H1 (cell line): ENCODE results near the gene PGAP3. TPM values are rescaled to one million over a fixed set of nuclear protein-coding genes. Genes with fewer than 3 reads are reported as not detected.

Source experiments
- CTCF ChIA-PET: fragments of 300-600 bp; sonication (Branson Sonifier 250); formaldehyde crosslinking; loops from one replicate; lab custom pipeline; 2021; ENCODE audit not compliant: partially characterized antibody; lab: Charles Lee
- POLR2A ChIA-PET: fragments of 300-600 bp; sonication (Branson Sonifier 250); formaldehyde crosslinking; loops from one replicate; lab custom pipeline; 2021; ENCODE audit warnings: inconsistent platforms; ENCODE audit not compliant: partially characterized antibody; lab: Charles Lee
- DNase-seq, 2 experiments: peaks; one replicate each; pipeline versions ENCODE4 v3.0.0 to v3.0.0-alpha.2; 2010 to 2022; ENCODE audit warnings: low spot score in 2 of 2, low read depth in 1 of 2, mixed read lengths in 1 of 2
- FAIRE-seq: peaks from 2 replicates; lab custom pipeline; 2011; peaks lifted over from hg19 to GRCh38; lab: Jason Lieb, UNC
- H2AFZ ChIP-seq: 2 replicates; pipeline ENCODE4 v1.8.1; 2012; ENCODE audit warnings: low read length, inconsistent platforms
- H2AK5ac ChIP-seq: 2 replicates; pipeline ENCODE4 v1.6.1; 2013; ENCODE audit warnings: low read depth, low read length
- H2BK120ac ChIP-seq: replicated peaks from 2 replicates; pipeline ENCODE3; 2013; ENCODE audit warnings: low read depth, low read length, inconsistent platforms
- H2BK12ac ChIP-seq: 2 replicates; pipeline ENCODE4 v1.6.1; 2013; ENCODE audit warnings: low read depth, low read length
- H2BK15ac ChIP-seq: 2 replicates; pipeline ENCODE4 v1.6.1; 2013; ENCODE audit warnings: low read length
- H2BK20ac ChIP-seq: 2 replicates; pipeline ENCODE4 v1.6.1; 2013; ENCODE audit warnings: low read length
- H2BK5ac ChIP-seq: 2 replicates; pipeline ENCODE4 v1.6.1; 2013; ENCODE audit warnings: low read depth, low read length
- H3K14ac ChIP-seq: 2 replicates; pipeline ENCODE4 v1.6.1; 2013; ENCODE audit warnings: inconsistent platforms; ENCODE audit not compliant: insufficient read length
- H3K18ac ChIP-seq: 2 replicates; pipeline ENCODE4 v1.6.1; 2013; ENCODE audit warnings: low read length; ENCODE audit errors: extremely low read depth
- H3K23ac ChIP-seq: 2 replicates; pipeline ENCODE4 v1.6.1; 2013; ENCODE audit warnings: inconsistent platforms; ENCODE audit not compliant: insufficient read length
- H3K23me2 ChIP-seq: 2 replicates; pipeline ENCODE4 v1.6.1; 2013; ENCODE audit warnings: low read depth, low read length
- H3K27ac ChIP-seq: 2 replicates; pipeline ENCODE4 v1.6.1; 2011; ENCODE audit warnings: low read depth, low read length, inconsistent platforms
- H3K27me3 ChIP-seq, 4 experiments: replicated peaks in 1 of 4; 1 replicate in 1 of 4; 2 replicates in 3 of 4; pipeline versions ENCODE4 v1.6.1 to v1.8.1; 2011 to 2013; ENCODE audit warnings: low read length in 3 of 4, mild to moderate bottlenecking in 3 of 4, inconsistent platforms in 2 of 4, mixed read lengths in 2 of 4, moderate library complexity in 1 of 4; ENCODE audit not compliant: control insufficient read depth in 3 of 4, insufficient read depth in 3 of 4; ENCODE audit errors: extremely low read depth in 1 of 4
- H3K36me3 ChIP-seq, 4 experiments: 2 replicates each; pipeline versions ENCODE4 v1.6.1 to v1.8.1; 2011 to 2013; ENCODE audit warnings: mild to moderate bottlenecking in 4 of 4, low read length in 3 of 4, moderate library complexity in 2 of 4, control low read depth in 1 of 4, inconsistent platforms in 1 of 4; ENCODE audit not compliant: insufficient read depth in 4 of 4, control insufficient read depth in 2 of 4
- H3K4ac ChIP-seq: replicated peaks from 2 replicates; pipeline ENCODE3; 2013; ENCODE audit warnings: low read length, low read depth, mixed read lengths, inconsistent platforms; ENCODE audit not compliant: insufficient read length
- H3K4me1 ChIP-seq, 4 experiments: replicated peaks in 1 of 4; 1 replicate in 1 of 4; 2 replicates in 3 of 4; pipeline versions ENCODE4 v1.6.1 to v1.8.1; 2011 to 2013; ENCODE audit warnings: low read length in 3 of 4, inconsistent platforms in 2 of 4, mixed read lengths in 1 of 4; ENCODE audit not compliant: insufficient read depth in 4 of 4, control insufficient read depth in 3 of 4
- H3K4me2 ChIP-seq, 2 experiments: 2 replicates each; pipeline versions ENCODE4 v1.6.1 to v1.8.1; 2011 to 2013; ENCODE audit warnings: low read depth in 2 of 2, low read length in 2 of 2, control low read depth in 1 of 2, inconsistent platforms in 1 of 2, mild to moderate bottlenecking in 1 of 2; ENCODE audit not compliant: insufficient read depth in 1 of 2
- H3K4me3 ChIP-seq, 4 experiments: fragments of 200-600, 300-600 bp in 1 of 4; sonication (generic), shearing (Covaris generic), sonication (Bioruptor Twin) in 1 of 4; 2 replicates each; pipeline versions ENCODE4 v1.5.1 to v1.8.1; 2011 to 2016; ENCODE audit warnings: low read length in 4 of 4, low read depth in 3 of 4, control low read depth in 2 of 4, inconsistent platforms in 2 of 4, mild to moderate bottlenecking in 2 of 4, mixed read lengths in 1 of 4, moderate library complexity in 1 of 4; ENCODE audit not compliant: insufficient read depth in 2 of 4; ENCODE audit errors: extremely low read depth in 1 of 4
- H3K56ac ChIP-seq: replicated peaks from 2 replicates; pipeline ENCODE3; 2013; ENCODE audit warnings: low read depth, mild to moderate bottlenecking, mixed read lengths, low read length, inconsistent platforms; ENCODE audit not compliant: insufficient read length
- H3K79me1 ChIP-seq: 2 replicates; pipeline ENCODE4 v1.6.1; 2013; ENCODE audit warnings: low read depth, low read length, control low read depth
- H3K79me2 ChIP-seq, 2 experiments: 2 replicates each; pipeline versions ENCODE4 v1.6.1 to v1.8.1; 2012 to 2013; ENCODE audit warnings: low read length in 2 of 2, mild to moderate bottlenecking in 2 of 2, inconsistent platforms in 1 of 2; ENCODE audit not compliant: insufficient read depth in 2 of 2, control insufficient read depth in 1 of 2
- H3K9ac ChIP-seq, 4 experiments: replicated peaks in 1 of 4; 1 replicate in 1 of 4; 2 replicates in 3 of 4; pipeline versions ENCODE4 v1.6.1 to v1.8.1; 2011 to 2013; ENCODE audit warnings: low read depth in 3 of 4, low read length in 3 of 4, control low read depth in 2 of 4, mild to moderate bottlenecking in 2 of 4, moderate library complexity in 2 of 4, inconsistent platforms in 1 of 4; ENCODE audit errors: extremely low read depth in 1 of 4
- H3K9me3 ChIP-seq, 2 experiments: 2 replicates each; pipeline versions ENCODE4 v1.6.1 to v1.8.1; 2012 to 2013; ENCODE audit warnings: mild to moderate bottlenecking in 2 of 2, moderate library complexity in 2 of 2, control low read depth in 1 of 2, inconsistent platforms in 1 of 2, low read depth in 1 of 2, low read length in 1 of 2, mixed read lengths in 1 of 2; ENCODE audit not compliant: insufficient read depth in 2 of 2
- H4K20me1 ChIP-seq, 2 experiments: replicated peaks in 1 of 2; 2 replicates each; pipeline versions ENCODE3 to v1.8.1; 2011 to 2013; ENCODE audit warnings: inconsistent platforms in 2 of 2, low read length in 2 of 2, mild to moderate bottlenecking in 1 of 2; ENCODE audit not compliant: insufficient read depth in 2 of 2, control insufficient read depth in 1 of 2
- H4K5ac ChIP-seq: 2 replicates; pipeline ENCODE4 v1.6.1; 2013; ENCODE audit warnings: low read length, low read depth, mixed read lengths, inconsistent platforms; ENCODE audit not compliant: insufficient read length
- H4K8ac ChIP-seq: 2 replicates; pipeline ENCODE4 v1.8.0; 2013; ENCODE audit warnings: mild to moderate bottlenecking, moderate library complexity, low read length, inconsistent platforms; ENCODE audit not compliant: insufficient read depth; ENCODE audit errors: extremely low read depth
- H4K91ac ChIP-seq: replicated peaks from 2 replicates; pipeline ENCODE3; 2013; ENCODE audit warnings: low read length, mixed read lengths, inconsistent platforms; ENCODE audit not compliant: insufficient read length
- BRCA1 ChIP-seq: IDR thresholded peaks from 2 replicates; pipeline ENCODE4 v1.6.1; 2012; ENCODE audit warnings: low read depth, low read length, improper control_type of control experiment
- SAP30 ChIP-seq: fragments of 300-600 bp; sonication (generic); IDR thresholded peaks from 2 replicates; pipeline ENCODE4 v1.7.1; 2012; ENCODE audit warnings: low read length, moderate library complexity, mild to moderate bottlenecking, inconsistent platforms; ENCODE audit not compliant: insufficient read depth, insufficient replicate concordance
- WGBS, 2 experiments: shearing (Covaris generic) in 1 of 2; methylation state at CpG; one replicate each; pipeline versions ENCODE4 v1.1.6 to v1.1.7; 2013 to 2015; ENCODE audit warnings: low lambda C conversion rate in 2 of 2, mixed read lengths in 2 of 2, inconsistent platforms in 1 of 2, low coverage in 1 of 2, missing lambda C conversion rate in 1 of 2; ENCODE audit not compliant: insufficient replicate concordance in 2 of 2, insufficient coverage in 1 of 2, insufficient read length in 1 of 2; ENCODE audit errors: extremely low coverage in 1 of 2, missing lambda C conversion rate in 1 of 2; 5-methylcytosine and 5-hydroxymethylcytosine counted together
- polyA plus RNA-seq, 7 experiments: library from polyadenylated mRNA; depleted of rRNA in 3 of 7; stranded (reverse) in 5 of 7; unstranded in 2 of 7; fragments of >200 nt in 5 of 7; fragments of 200-250 nt in 2 of 7; gene quantifications; 1 replicate in 5 of 7; 2 replicates in 1 of 7; 4 replicates in 1 of 7; pipeline versions ENCODE4 v1.2.1 to v1.2.3, GENCODE V29; 2011 to 2013; ENCODE audit warnings: missing spikeins in 2 of 7, mixed read lengths in 2 of 7
- total RNA-seq: library from RNA; stranded (reverse); fragmentation: NEBNext Ultra II Directional; extraction: Animal tissue kit (Norgen Biotek cat#: 25700); gene quantifications from 2 replicates; pipeline ENCODE4 v1.2.1, GENCODE V29; 2021

PGAP3 gene
- total and polyA plus RNA-seq, 2 of the 8 experiments (the other 6 are each of a cell fraction or from before 2014, with no cell fraction given), result 21.0 to 30.7 TPM

DNA sequence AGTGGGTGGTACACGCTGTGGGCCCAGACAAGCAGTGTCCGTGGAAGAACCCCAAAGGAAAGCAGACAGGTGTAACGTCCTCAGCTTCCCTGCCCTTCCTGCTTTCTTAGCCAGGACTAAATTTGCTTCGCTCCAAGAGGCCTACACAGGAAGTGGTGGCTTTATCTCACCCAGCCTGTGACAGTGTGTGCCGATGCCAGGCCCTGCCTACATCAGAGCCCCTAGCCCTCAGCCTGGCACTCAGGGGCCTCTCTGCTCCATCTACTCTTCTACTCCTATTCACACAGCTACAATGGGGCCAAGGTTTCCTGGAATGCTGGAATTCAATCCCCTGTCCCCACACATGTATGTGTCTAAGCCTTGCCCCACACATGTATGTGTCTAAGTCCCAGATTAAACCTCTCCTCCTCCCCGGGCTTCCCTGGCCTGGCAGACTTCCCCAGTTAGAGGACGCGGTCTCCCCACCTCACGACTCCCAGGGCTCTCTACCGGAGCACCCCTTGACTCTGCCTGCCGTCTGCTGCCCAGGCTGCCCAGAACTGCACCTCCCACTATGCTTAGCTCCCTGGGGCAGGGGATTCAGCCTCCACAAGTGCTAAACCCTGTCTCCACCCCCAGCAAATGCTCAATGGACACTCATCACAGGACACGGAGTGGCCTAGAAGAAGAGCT lies 8.2 kb downstream of the PGAP3 start:
- H3K9me3 ChIP-seq, result no peaks in the 10 kb centered on the region
- H3K18ac ChIP-seq, result no peak overlapping the region; the same call in 1 of the 2 replicates
- no peak overlapping the region for H2AFZ ChIP-seq
- no peak overlapping the region for H4K5ac ChIP-seq
- no peaks in the 10 kb centered on the region for H3K79me2 ChIP-seq
- H3K4me3 ChIP-seq, result no peak overlapping the region
- no peak overlapping the region for H3K23ac ChIP-seq
- H3K4me2 ChIP-seq, result no peak overlapping the region
- ChIA-PET CTCF (interaction anchor here (0.6 to 52.4 kb wide), 18 partner anchors 10 to 308 kb away, joined by 3 to 1885 read pairs (median 3); partner anchors contain the start of genes ERBB2, PNMT, PPP1R1B and STARD3), POLR2A (interaction anchor here (0.5 to 38.1 kb wide), 5 partner anchors 4 to 335 kb away, joined by 3 to 708 read pairs (median 3); partner anchors contain the start of genes ERBB2, PGAP3, PNMT and TCAP)
- H2BK15ac ChIP-seq, result no peak overlapping the region
- WGBS, 2 experiments, result 92% methylated on average over 12 of the region's 12 CpGs; no CpG with 5 or more reads in 1 of the 2 experiments
- peaks cover 0 to 8% (median 5%) of the 10 kb centered on the region in 4 experiments; a peak in 5 of 7 replicates for H3K4me1 ChIP-seq
- no peaks in the 10 kb centered on the region for H3K27me3 ChIP-seq
- H2AK5ac ChIP-seq, result 0 out of 2 replicates have a peak overlapping the region, but pooled peaks have one; percentile 24
- H2BK5ac ChIP-seq, result no peak overlapping the region
- no peak overlapping the region for H2BK120ac ChIP-seq
- H3K14ac ChIP-seq, result no peak overlapping the region
- no peak overlapping the region for H3K4ac ChIP-seq
- H4K8ac ChIP-seq, result no peak overlapping the region
- DNase-seq, result no peak
- no peaks in the 10 kb centered on the region for H4K20me1 ChIP-seq
- peak overlapping the region; percentile 68; the same call in 1 of the 2 replicates for H2BK12ac ChIP-seq
- H3K23me2 ChIP-seq, result no peaks in the 10 kb centered on the region
- H4K91ac ChIP-seq, result no peak overlapping the region
- FAIRE-seq, result no peak
- H3K56ac ChIP-seq, result no peak overlapping the region
- no peak overlapping the region for H3K27ac ChIP-seq
- H3K79me1 ChIP-seq, result no peaks in the 10 kb centered on the region
- no peak overlapping the region for H3K9ac ChIP-seq
- peaks cover 0 to 3% (median 1%) of the 10 kb centered on the region in 4 experiments; a peak in 4 of 8 replicates for H3K36me3 ChIP-seq
- H2BK20ac ChIP-seq, result no peak overlapping the region
- TF ChIP-seq BRCA1 (no peak), SAP30 (no peak)
